ENCODE measurements around the gene SPSB1.

DNA sequence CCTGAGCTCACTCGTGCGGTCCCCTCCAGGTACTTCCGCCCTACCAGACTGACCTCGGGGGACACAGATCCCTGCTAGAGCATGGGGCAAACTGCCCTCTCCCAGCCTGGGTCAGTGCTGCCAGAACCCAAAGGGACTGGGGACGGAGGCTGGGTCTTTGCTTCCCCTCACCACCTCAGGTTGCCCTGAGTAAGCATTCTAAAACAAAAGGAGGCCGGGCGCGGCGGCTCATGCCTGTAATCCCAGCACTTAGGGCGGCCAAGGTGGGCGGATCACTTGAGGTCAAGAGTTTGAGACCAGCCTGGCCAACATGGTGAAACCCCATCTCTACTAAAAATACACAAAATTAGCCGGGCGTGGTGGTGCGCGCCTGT is 108.4 kb downstream of the SPSB1 start:
- TF ChIP-seq POLR2AphosphoS5 (IDR thresholded peaks at IDR 0.05; ENCODE audit: low read depth, low read length) (no peak), TAF1 (IDR thresholded peaks at IDR 0.05; ENCODE audit: borderline replicate concordance, insufficient read depth, low read length) (no peak), FOXP2 (optimal IDR thresholded peaks at IDR 0.05; ENCODE audit: borderline replicate concordance, extremely low read depth, extremely low read length, insufficient read depth) (no peak)
- TF ChIP-seq, protein P1, sequence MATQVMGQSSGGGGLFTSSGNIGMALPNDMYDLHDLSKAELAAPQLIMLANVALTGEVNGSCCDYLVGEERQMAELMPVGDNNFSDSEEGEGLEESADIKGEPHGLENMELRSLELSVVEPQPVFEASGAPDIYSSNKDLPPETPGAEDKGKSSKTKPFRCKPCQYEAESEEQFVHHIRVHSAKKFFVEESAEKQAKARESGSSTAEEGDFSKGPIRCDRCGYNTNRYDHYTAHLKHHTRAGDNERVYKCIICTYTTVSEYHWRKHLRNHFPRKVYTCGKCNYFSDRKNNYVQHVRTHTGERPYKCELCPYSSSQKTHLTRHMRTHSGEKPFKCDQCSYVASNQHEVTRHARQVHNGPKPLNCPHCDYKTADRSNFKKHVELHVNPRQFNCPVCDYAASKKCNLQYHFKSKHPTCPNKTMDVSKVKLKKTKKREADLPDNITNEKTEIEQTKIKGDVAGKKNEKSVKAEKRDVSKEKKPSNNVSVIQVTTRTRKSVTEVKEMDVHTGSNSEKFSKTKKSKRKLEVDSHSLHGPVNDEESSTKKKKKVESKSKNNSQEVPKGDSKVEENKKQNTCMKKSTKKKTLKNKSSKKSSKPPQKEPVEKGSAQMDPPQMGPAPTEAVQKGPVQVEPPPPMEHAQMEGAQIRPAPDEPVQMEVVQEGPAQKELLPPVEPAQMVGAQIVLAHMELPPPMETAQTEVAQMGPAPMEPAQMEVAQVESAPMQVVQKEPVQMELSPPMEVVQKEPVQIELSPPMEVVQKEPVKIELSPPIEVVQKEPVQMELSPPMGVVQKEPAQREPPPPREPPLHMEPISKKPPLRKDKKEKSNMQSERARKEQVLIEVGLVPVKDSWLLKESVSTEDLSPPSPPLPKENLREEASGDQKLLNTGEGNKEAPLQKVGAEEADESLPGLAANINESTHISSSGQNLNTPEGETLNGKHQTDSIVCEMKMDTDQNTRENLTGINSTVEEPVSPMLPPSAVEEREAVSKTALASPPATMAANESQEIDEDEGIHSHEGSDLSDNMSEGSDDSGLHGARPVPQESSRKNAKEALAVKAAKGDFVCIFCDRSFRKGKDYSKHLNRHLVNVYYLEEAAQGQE (IDR thresholded peaks at IDR 0.05; ENCODE audit: insufficient read depth in 1 of 2, low read depth in 2 of 2, low read length in 2 of 2) = no peak
